Dedifferentiated amniotic fluid mesenchymal stem cell (primary cell): Measurements from ENCODE around the gene TRIM34.
"Not testable (repeated sequence)": the region's sequence is repeated elsewhere in the genome, so short reads cannot be mapped to it uniquely, and the experiment has no call there.

Source experiments
- DNase-seq: peaks from one replicate; pipeline ENCODE4 v3.0.0-alpha.2; 2016; ENCODE audit errors: extremely low spot score

The TRIM34 gene, protein sequence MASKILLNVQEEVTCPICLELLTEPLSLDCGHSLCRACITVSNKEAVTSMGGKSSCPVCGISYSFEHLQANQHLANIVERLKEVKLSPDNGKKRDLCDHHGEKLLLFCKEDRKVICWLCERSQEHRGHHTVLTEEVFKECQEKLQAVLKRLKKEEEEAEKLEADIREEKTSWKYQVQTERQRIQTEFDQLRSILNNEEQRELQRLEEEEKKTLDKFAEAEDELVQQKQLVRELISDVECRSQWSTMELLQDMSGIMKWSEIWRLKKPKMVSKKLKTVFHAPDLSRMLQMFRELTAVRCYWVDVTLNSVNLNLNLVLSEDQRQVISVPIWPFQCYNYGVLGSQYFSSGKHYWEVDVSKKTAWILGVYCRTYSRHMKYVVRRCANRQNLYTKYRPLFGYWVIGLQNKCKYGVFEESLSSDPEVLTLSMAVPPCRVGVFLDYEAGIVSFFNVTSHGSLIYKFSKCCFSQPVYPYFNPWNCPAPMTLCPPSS

DNA sequence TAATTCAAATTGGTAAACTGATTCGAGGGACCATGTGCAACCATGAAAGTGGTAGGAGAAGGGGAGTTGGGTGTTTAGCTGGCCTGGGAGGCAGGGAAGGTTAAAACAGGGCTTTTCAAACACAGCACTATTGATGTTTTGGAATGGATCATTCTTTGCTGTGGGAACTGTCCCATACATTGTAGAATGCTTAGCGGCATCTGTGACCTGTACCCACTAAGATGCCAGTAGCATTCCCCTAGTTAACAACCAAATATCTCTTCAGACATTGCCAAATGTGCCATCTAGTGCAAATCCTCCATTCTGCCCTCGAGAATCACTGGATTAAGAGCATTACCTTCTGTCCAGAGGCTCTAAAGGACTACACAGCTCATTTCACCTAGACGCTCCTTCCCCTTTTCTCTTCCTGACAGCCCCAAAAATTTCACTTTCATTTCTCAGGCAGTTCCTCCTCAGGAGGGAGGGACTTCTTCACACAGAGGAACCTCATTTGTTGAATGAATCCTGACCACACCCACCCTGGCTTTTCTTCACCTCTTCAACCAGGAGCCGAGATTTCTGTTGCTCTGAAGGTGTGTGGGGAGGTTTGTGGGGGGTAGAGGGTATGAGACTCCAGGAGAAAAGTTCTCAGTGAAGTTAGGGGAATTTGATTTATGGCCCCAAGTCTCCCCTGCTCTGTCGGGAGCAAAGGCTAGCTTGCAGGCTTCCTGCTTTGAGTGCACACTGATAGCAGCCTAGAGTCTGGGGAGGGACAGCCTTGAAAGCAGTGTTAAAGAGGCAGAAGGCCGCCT, at the start of gene TRIM34:
TRIM34 (plus strand) TSS at position 513 of the 791 bp plus-strand sequence. CDS start 7,331 bp downstream, outside the sequence.
- peak; percentile 60 for DNase-seq

DNA sequence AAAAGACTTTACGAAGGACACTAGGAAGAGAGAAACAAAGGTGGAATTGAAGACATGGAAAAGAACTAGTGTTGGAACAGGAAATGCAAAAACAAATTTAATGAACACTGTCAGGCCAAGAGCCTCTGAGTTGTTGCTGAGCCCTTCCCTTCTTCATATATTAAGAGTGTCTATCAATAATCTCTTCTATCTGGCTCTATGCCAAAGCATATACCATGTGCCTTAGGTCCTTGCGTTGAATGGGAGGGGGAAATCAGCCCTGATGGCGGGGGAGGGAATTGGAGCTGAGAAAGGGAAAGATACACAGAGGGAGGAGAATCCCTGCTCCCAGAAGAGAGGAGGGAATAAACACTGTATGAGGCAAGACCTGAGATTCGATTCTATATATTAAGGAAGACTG, 49.6 kb upstream of the TRIM34 start:
- DNase-seq = no peak

DNA sequence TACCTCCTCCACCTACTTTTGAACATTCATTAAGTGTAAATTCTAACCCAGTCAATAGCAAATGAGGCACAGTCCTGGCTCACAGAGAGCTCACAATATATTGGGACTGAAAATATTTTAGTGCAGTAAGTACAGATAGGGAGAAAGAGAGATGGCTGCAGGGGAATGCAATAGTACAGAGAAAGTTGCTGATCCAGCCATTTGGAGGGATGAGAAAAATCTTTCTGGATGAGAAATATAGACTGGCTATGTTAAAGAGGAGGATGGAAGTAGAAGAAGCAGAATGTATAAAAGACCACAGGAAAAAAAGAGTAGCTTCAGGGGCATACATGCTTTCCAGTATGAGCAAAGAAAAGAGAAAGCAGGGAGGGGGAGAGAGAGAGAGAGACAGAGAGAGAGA, 47.7 kb upstream of the TRIM34 start:
- DNase-seq = no peak

DNA sequence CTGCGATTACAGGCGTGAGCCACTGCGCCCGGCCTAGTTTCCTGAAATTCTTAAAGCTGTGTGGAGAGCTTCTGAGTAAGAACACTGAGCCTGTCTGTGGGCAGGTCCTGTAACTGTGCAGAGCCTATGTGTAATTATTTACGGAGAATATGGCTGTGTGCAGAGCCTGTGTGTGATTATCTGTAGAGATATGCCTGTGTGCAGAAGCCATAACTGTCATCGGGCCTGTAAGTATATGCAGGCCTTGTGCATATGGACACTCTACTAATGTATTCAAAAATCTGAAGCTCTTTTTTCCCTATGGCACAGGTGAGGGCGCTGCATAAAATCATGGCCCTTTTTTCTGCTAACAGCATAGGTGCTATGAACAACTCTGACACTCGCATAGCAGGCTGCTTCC, 44.2 kb upstream of the TRIM34 start, which contains the start of gene OR52B6:
OR52B6 (plus strand) TSS at position 301 of the 400 bp plus-strand sequence; CDS start at position 301, 0 bp downstream.
- DNase-seq = no peak

DNA sequence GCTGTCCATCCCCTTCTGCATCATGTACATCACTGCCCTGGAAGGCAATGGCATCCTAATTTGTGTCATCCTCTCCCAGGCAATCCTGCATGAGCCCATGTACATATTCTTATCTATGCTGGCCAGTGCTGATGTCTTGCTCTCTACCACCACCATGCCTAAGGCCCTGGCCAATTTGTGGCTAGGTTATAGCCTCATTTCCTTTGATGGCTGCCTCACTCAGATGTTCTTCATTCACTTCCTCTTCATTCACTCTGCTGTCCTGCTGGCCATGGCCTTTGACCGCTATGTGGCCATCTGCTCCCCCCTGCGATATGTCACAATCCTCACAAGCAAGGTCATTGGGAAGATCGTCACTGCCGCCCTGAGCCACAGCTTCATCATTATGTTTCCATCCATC, 43.8 kb upstream of the TRIM34 start:
- DNase-seq = no peak

DNA sequence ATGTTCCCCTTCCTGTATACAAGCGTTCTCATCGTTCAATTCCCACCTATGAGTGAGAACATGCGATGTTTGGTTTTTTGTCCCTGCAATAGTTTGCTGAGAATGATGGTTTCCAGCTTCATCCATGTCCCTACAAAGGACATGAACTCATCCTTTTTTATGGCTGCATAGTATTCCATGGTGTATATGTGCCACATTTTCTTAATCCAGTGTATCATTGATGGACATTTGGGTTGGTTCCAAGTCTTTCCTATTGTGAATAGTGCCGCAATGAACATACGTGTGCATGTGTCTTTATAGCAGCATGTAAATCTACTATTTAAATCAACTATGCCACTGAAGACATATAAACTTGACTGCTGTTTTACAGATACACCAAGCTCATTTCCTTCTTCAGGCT, 40.3 kb upstream of the TRIM34 start:
- DNase-seq = not testable (repeated sequence)

DNA sequence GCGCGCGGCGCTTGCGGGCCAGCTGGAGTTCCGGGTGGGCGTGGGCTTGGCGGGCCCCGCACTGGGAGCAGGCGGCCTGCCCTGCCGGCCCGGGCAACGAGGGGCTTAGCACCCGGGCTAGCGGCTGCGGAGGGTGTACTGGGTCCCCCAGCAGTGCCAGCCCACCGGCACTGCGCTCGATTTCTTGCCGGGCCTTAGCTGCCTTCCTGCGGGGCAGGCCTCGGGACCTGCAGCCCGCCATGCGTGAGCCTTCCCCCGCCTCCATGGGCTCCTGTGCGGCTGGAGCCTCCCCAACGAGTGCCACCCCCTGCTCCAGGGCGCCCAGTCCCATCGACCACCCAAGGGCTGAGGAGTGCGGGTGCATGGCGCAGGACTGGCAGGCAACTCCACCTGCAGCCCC, 34.9 kb upstream of the TRIM34 start:
- not testable (repeated sequence) for DNase-seq

DNA sequence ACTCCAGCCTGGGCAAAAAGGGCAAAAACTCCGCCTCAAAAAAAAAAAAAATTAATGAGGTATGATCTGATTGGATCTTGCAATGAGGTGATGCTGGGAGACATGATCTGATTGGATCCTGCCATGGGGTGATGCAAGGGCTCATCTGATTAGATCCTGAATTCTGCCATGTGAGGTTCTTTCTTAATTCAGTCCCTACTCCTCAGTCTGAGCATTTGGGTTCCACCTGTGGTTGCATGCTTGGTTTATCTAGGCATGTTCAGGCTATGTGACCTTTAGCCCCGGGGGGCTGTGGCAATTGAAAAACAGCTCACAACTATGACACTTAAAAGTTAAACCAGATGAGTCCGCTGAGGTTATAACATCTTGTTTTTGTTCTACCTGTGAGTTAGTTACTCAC, 33.2 kb upstream of the TRIM34 start:
- no peak for DNase-seq

DNA sequence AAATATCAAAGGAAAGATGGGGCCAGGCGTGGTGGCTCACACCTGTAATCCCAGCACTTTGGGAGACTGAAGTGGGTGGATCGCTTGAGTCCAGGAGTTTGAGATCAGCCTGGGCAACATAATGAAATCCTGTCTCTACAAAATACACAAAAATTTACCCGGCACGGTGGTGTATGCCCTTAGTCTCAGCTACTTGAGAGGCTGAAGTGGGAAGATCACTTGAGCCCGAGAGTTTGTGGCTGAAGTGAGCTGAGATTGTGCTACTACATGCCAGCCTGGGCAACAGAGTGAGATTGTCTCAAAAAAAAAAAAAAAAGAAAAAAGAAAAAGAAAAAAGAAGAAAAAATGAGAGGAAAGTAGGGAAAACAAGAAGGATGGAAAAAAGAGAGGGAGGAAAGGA, 32.2 kb upstream of the TRIM34 start:
- no peak for DNase-seq

DNA sequence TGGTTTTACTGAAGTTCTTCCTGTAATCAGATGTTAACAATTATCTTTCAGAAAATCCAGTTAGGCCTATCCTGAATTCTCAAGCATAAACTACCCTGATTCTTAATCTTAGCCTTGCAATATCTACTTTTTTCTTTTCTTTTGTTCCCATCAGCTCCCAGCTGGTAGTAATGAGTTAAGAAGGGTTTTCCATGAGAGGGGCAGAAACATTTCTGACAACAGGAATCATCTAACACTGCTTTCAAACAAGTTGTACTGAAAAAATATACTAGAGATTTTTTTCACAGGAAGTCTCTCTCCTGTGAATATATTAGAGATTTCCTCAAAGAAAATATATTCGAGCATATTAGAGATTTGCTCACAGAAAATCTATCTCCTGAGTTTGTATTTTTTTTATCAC, 31.7 kb upstream of the TRIM34 start:
- DNase-seq = no peak

DNA sequence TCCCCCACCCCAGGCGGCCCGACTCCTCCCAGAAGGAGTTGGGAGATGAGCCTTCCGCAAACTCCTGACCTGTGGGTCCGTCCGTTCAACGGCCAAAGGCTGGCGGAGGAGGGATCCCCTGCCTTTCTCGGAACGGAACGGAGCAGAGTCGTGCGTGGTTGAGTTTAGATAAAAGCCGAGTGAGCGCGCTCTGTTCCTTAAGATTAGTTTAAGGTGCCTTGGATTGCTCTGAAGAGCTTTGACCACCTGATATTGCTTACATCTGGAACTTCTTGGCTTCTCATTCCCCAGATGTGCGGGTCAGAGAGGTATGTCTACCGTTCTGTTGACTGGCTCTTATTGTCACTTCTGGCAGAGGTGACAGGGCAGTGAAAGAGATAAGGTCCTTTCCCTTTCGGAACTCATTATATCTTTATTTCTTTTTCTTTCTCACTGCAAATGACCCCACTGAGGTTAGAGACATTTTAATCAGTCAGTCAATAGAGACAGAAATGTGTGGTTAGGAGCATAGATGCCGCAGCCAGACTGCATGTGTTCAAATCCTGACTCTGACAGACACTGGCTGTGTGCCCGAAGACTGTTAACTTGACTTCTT, 28.1 kb upstream of the TRIM34 start, which contains the start of gene TRIM6:
TRIM6 (plus strand) TSS at position 31 of the 595 bp plus-strand sequence; CDS start at position 292, 261 bp downstream.
- no peak for DNase-seq

DNA sequence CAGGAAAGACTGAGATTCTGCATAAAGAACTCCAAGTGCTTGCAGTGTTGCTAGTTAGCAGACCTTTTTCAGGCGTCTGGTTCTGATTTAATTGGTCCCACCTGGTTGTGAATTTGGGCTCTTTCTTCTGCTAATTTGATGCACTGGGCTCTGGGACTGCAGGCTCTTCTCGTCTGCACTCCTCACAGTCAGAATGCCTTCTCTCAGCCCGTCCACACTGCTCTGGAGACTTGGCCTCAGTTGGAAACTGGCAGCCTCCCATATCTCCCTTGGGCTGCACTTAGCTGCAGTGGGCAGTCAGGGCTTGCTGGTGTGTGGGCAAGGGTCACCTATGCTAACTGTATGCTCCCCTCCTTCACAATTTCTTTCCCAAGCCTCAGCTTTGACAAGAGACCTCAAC, 26.8 kb upstream of the TRIM34 start:
- DNase-seq = no peak

DNA sequence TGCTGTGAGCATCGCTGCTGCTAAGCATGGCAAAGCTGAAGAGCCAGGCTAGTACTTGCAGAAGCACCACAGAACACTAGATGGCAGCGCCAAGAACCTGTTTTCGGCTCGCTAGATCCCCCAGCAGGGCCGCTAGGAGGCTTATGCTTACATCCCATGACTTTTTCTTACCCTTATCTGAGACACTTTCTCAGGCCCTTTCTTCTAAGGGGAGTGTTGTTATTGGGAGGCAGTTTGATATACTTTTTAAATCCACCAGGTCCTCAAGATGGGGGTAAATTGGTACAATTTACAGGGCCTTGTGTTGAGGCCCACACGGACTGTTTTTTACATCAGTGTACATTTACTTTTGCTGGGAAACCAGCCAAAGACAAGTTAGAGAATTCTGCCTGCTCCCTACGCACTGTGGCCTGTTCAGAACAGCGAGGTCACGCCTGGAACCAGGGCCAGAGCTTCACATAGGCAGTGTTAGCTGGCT, 24.4 kb upstream of the TRIM34 start:
- DNase-seq = peak; percentile 33

DNA sequence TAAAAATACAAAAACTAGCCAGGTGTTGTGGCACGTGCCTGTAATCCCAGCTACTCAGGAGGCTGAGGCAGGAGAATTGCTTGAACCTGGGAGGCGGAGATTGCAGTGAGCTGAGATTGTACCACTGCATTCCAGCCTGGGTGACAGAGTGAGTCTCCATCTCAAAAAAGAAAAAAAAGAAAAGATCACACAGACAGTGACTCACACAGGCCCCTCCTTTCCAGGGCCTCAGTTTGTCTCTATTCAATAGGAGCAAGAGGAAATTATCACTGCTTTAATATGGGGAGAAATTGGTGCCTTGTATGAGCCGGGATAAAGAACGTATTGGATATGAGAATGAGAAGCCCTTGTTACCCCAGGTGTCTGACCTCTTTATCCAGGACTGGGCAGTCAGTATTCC, 22.0 kb upstream of the TRIM34 start:
- not testable (repeated sequence) for DNase-seq

DNA sequence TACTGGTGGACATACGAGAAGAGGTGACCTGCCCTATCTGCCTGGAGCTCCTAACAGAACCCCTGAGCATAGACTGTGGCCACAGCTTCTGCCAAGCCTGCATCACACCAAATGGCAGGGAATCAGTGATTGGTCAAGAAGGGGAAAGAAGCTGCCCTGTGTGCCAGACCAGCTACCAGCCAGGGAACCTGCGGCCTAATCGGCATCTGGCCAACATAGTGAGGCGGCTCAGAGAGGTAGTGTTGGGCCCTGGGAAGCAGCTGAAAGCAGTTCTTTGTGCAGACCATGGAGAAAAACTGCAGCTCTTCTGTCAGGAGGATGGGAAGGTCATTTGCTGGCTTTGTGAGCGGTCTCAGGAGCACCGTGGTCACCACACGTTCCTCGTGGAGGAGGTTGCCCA, 21.5 kb upstream of the TRIM34 start:
- no peak for DNase-seq

DNA sequence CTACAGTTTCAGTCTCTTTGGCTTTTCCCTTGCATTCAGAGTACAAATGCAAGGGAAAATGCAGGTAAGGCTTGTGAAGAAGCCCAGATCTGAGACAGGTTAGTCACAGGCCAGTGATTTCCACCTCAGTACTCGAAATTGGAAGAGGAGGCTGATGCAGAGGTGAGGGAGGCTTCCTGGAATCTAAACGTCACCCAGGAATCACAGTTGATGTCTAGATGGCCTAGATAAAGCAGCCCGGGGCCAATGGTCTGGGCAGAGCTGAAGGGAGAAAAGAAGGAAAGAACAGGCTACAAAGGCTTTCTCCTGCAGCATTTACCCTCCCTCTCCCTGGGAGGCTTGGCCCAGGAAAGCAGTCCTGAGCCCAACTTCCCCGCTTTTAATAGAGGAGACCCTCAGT, 19.9 kb upstream of the TRIM34 start:
- no peak for DNase-seq

DNA sequence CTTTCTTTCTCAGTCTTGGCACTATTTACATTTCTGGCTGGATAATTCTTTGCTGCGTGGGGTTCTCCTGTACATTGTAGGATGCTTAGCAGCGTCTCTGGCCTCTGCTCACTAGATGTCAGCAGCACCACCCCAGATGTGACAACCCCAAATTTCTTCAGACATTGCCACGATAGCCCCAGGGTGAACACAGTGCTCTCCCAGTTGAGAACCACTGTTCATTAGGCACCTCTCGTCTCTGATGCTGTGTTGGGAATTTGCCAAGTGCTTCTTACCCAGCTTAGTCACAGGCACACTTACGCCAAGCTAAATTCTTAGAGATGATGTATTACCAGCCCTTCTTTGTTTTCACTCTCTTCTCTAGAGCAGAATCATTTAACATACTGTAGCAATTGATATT, 19.0 kb upstream of the TRIM34 start:
- DNase-seq = peak; percentile 67

DNA sequence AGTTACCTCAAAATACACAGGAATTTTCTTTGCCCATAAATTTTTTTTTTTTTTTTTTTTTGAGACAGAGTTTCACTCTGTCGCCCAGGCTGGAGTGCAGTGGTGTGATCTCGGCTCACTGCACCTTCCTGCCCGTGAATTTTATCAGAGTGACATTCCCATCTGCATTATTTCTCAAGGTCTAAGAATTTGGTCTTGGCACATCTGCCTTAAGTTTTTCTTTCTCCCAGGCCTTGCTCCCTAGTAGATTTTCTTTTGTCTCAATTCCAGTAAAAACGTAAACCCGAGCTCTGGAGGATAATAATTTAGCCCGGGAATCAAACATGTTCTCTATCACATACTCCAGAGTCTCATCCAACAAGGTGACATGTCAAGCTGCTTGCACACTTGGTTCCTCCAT, 16.0 kb upstream of the TRIM34 start:
- DNase-seq = no peak

DNA sequence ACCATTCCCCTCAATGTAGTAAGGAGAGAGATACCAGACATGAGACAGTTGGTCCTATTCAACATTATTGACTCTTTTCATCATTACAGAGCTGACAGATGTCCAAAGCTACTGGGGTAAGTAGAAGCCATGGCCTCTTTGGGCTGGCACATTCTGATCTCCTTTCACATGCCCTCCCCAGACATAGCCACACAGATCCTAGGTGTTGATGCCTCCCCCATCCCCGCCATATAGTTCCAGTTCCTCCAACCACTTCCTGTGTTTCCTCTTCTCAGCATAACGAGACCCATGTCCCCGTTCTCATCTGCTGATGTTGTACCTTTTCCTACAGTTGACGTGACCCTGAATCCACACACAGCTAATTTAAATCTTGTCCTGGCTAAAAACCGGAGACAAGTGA, 14.4 kb upstream of the TRIM34 start:
- no peak for DNase-seq

DNA sequence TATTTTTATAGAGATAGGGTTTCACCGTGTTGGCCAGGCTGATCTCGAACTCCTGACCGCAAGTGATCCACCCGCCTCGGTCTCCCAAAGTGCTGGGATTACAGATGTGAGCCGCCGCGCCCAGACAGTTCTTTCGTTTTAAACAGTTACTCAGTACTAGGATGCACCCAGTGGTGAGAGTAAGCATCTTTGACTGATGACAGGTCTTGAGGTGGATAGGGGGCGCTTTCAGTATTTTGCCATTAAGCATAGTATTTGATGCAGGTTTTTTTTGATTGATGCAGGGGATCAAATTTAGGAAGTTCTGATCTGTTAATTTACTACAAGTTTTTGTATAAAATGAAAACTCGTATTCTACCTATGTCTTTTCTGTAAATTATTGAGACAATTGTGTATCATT, 13.2 kb upstream of the TRIM34 start:
- DNase-seq = no peak

DNA sequence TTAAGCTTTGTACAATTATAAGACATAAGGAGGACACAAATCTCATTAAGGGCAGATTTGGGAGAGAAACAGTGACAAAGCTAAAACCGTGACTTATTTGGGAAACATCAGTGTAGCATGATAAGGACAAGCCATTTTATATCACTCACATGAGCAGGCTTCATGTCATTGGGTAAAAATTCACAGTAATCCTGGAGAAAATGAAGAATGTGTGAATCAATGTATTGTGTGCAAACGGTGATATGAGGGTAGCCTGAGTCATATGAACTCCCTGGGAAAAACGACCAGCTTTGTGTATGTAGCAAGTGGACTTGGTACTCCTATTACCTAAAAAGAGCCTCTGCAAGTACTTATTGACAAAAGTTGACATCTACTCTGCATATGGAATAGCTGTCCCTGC, 6.0 kb upstream of the TRIM34 start:
- DNase-seq = no peak
